SH-SY5Y (cell line): ENCODE measurements around the gene ECI2.

Source experiments
- GATA2 ChIP-seq: IDR thresholded peaks from 2 replicates; pipeline ENCODE4 v1.6.1; 2011; ENCODE audit warnings: mild to moderate bottlenecking, low read depth, low read length
- GATA3 ChIP-seq: IDR thresholded peaks from 2 replicates; pipeline ENCODE4 v1.6.1; 2011; ENCODE audit warnings: low read depth, mild to moderate bottlenecking, low read length, moderate library complexity

DNA sequence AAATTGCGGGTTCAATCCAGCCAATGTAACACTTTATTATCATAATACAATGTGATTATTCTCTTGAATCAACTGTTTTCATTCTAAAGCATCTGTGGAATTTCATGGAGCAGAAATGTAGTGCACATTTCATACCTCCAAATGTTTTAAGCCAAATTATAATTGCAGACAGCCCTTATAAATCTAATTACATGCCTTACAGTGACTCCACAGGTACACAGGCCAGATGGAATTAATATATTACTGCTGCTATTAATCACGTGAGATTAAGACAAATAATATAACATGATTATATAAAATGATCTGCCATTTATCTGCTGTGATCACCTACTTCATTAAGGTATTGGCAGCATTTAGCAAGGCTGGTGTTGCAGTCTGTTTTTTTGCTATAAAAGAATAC lies 9.7 kb upstream of the ECI2 start:
- TF ChIP-seq GATA2 (no peak), GATA3 (no peak)
